ENCODE data around the gene PITPNM1. TPM values are rescaled to one million over a fixed set of nuclear protein-coding genes. Genes with fewer than 3 reads are reported as not detected.

The PITPNM1 gene
- total RNA-seq, 1 donor from 2014 or later, result 50.8 TPM

- Histone ChIP-seq H3K4me3 (ENCODE audit: low read depth, low read length) (no peak overlapping the region), H3K27me3 (ENCODE audit: control insufficient read depth, insufficient read depth, low read length) (no peaks in the 10 kb centered on the region), H3K36me3 (ENCODE audit: control insufficient read depth, insufficient read depth, low read length) (no peaks in the 10 kb centered on the region)
- DNase-seq (ENCODE audit: low read depth), result no peak
- TF ChIP-seq CTCF (IDR thresholded peaks at IDR 0.05; ENCODE audit: insufficient read depth, low read length, poor library complexity, severe bottlenecking), result no peak
Measured at GRCh38 chr11:67544616-67545242, 39.6 kb upstream of the PITPNM1 start.

- DNase-seq (ENCODE audit: low read depth), result no peak
- TF ChIP-seq CTCF (IDR thresholded peaks at IDR 0.05; ENCODE audit: insufficient read depth, low read length, poor library complexity, severe bottlenecking), result no peak
- Histone ChIP-seq H3K4me3 (ENCODE audit: low read depth, low read length) (no peak overlapping the region), H3K36me3 (ENCODE audit: control insufficient read depth, insufficient read depth, low read length) (no peaks in the 10 kb centered on the region), H3K27me3 (ENCODE audit: control insufficient read depth, insufficient read depth, low read length) (no peaks in the 10 kb centered on the region)
Measured at GRCh38 chr11:67543585-67543984, 38.4 kb upstream of the PITPNM1 start.

- no peaks in the 10 kb centered on the region for H3K36me3 ChIP-seq (ENCODE audit: control insufficient read depth, insufficient read depth, low read length)
- no peak for DNase-seq (ENCODE audit: low read depth)
- no peak overlapping the region for H3K4me3 ChIP-seq (ENCODE audit: low read depth, low read length)
- no peak for TF ChIP-seq CTCF (IDR thresholded peaks at IDR 0.05; ENCODE audit: insufficient read depth, low read length, poor library complexity, severe bottlenecking)
- no peaks in the 10 kb centered on the region for H3K27me3 ChIP-seq (ENCODE audit: control insufficient read depth, insufficient read depth, low read length)
Measured at GRCh38 chr11:67542971-67543370, 37.8 kb upstream of the PITPNM1 start.

- H3K4me3 ChIP-seq (ENCODE audit: low read depth, low read length), result no peak overlapping the region
- no peak for DNase-seq (ENCODE audit: low read depth)
- no peak for TF ChIP-seq CTCF (IDR thresholded peaks at IDR 0.05; ENCODE audit: insufficient read depth, low read length, poor library complexity, severe bottlenecking)
- no peaks in the 10 kb centered on the region for H3K27me3 ChIP-seq (ENCODE audit: control insufficient read depth, insufficient read depth, low read length)
- no peaks in the 10 kb centered on the region for H3K36me3 ChIP-seq (ENCODE audit: control insufficient read depth, insufficient read depth, low read length)
Measured at GRCh38 chr11:67542169-67542568, 37.0 kb upstream of the PITPNM1 start.

DNA sequence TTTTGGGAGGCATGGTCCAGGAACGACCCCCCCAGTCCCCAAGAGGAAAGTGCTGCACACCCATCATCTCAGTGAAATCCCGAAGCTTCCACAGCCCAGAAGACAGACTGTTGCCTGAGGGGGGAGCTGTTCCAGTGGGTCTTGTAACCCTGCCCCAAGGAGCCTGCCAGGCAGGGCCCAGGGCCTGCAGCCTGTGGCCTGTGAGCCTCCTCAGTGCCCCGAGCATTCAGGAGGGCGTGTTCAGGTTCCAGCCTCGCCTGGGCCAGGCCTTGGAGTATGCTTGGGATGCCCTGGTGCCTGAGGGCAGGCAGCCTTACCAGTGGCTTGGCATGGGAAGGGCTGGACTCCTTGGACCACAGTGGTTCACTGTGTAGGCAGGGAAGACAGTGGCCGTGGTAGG, 36.0 kb upstream of the PITPNM1 start:
- no peaks in the 10 kb centered on the region for H3K27me3 ChIP-seq (ENCODE audit: control insufficient read depth, insufficient read depth, low read length)
- TF ChIP-seq CTCF (IDR thresholded peaks at IDR 0.05; ENCODE audit: insufficient read depth, low read length, poor library complexity, severe bottlenecking), result no peak
- DNase-seq (ENCODE audit: low read depth), result no peak
- H3K4me3 ChIP-seq (ENCODE audit: low read depth, low read length), result no peak overlapping the region
- H3K36me3 ChIP-seq (ENCODE audit: control insufficient read depth, insufficient read depth, low read length), result no peaks in the 10 kb centered on the region

DNA sequence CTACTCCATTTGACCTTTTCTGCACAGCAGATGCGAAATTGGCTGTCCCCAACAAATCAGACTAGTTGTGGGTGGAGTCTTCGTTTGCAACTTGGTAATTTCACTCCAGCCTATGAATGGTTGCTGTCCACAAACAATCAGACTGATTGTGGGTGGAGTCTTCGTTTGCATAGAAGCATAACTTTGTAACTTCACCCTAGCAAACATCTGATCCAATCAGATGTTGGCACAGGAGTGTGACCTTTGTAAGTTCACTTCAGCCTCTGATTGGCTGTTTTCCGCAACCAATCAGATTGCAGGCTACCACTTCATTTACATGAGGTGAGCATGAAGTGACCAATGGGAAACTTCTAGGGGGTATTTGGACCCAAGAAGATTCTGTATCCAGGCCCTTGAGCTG, 34.4 kb upstream of the PITPNM1 start:
- H3K27me3 ChIP-seq (ENCODE audit: control insufficient read depth, insufficient read depth, low read length), result no peaks in the 10 kb centered on the region
- no peaks in the 10 kb centered on the region for H3K36me3 ChIP-seq (ENCODE audit: control insufficient read depth, insufficient read depth, low read length)
- TF ChIP-seq CTCF (IDR thresholded peaks at IDR 0.05; ENCODE audit: insufficient read depth, low read length, poor library complexity, severe bottlenecking), result no peak
- no peak overlapping the region for H3K4me3 ChIP-seq (ENCODE audit: low read depth, low read length)
- DNase-seq (ENCODE audit: low read depth), result no peak

Measured in kidney epithelial cell (primary cell).